ENCODE measurements around the gene NCAPD3.

GRCh38 chr11:134144744-134145143 lies 79.0 kb downstream of the NCAPD3 start:
- TF ChIP-seq GATA2 (IDR thresholded peaks at IDR 0.05; ENCODE audit: low read depth, low read length) (no peak), GATA3 (IDR thresholded peaks at IDR 0.05; ENCODE audit: low read depth, low read length) (no peak)

Data from SH-SY5Y (cell line).